Lung (tissue), 12 donors: ENCODE measurements around the gene NBEAL1. TPM values are rescaled to one million over a fixed set of nuclear protein-coding genes. Genes with fewer than 3 reads are reported as not detected.

Experiments used
- ATAC-seq: fragments of 200-7000 bp; cut with Tn5 transposase; one replicate; pipeline ENCODE4 v1.9.1; 2020; ENCODE audit warnings: moderate number of reproducible peaks; ENCODE audit not compliant: insufficient read depth, low FRiP score
- DNase-seq, 3 donors: peaks; one replicate each; pipeline ENCODE4 v3.0.0-alpha.2; 2013 to 2017
- H3K27ac ChIP-seq, 2 donors: one replicate each; pipeline ENCODE4 v1.5.1; 2013; ENCODE audit warnings: mild to moderate bottlenecking in 2 of 2, moderate library complexity in 2 of 2, control low read depth in 1 of 2, inconsistent platforms in 1 of 2, low read depth in 1 of 2, low read length in 1 of 2
- H3K27me3 ChIP-seq, 3 donors: one replicate each; pipeline ENCODE4 v1.5.1; 2013; ENCODE audit warnings: low read length in 2 of 3; ENCODE audit not compliant: control insufficient read depth in 3 of 3, insufficient read depth in 3 of 3
- H3K36me3 ChIP-seq, 4 donors: one replicate each; pipeline ENCODE4 v1.5.1; 2013; ENCODE audit warnings: low read length in 4 of 4, mild to moderate bottlenecking in 1 of 4, moderate library complexity in 1 of 4; ENCODE audit not compliant: control insufficient read depth in 4 of 4, insufficient read depth in 4 of 4
- H3K4me1 ChIP-seq, 5 donors: one replicate each; pipeline ENCODE4 v1.5.1; 2013; ENCODE audit warnings: low read length in 5 of 5, mild to moderate bottlenecking in 2 of 5, moderate library complexity in 1 of 5; ENCODE audit not compliant: control insufficient read depth in 5 of 5, insufficient read depth in 5 of 5
- H3K4me3 ChIP-seq: one replicate; pipeline ENCODE4 v1.5.1; 2013; ENCODE audit warnings: mild to moderate bottlenecking, control low read depth, moderate library complexity
- H3K9ac ChIP-seq, 2 donors: one replicate each; pipeline ENCODE4 v1.5.1; 2013; ENCODE audit warnings: low read length in 2 of 2, control low read depth in 1 of 2; ENCODE audit not compliant: insufficient read depth in 1 of 2
- H3K9me3 ChIP-seq, 4 donors: one replicate each; pipeline ENCODE4 v1.5.1; 2013; ENCODE audit warnings: low read length in 3 of 4, mild to moderate bottlenecking in 1 of 4, moderate library complexity in 1 of 4; ENCODE audit not compliant: control insufficient read depth in 4 of 4, insufficient read depth in 3 of 4
- WGBS, 2 donors: extraction: QIAGEN DNeasy Blood & Tissue Kit; methylation state at CpG; one replicate each; pipeline ENCODE4 v1.1.7; 2013; 5-methylcytosine and 5-hydroxymethylcytosine counted together
- polyA plus RNA-seq, 2 donors: library from polyadenylated mRNA; stranded (reverse); fragments of 200-250 nt; gene quantifications; one replicate each; pipeline ENCODE4 v1.2.1, GENCODE V29; 2013
- total RNA-seq, 2 donors: library from RNA; depleted of rRNA in 1 of 2; stranded (reverse); fragments of >200 nt in 1 of 2; gene quantifications; one replicate each; pipeline ENCODE4 v1.2.1, GENCODE V29; 2014 to 2021
- TF ChIP-seq, protein P1 (sequence below): IDR thresholded peaks from 2 replicates; pipeline ENCODE4 v1.5.1; 2012; ENCODE audit warnings: mild to moderate bottlenecking; ENCODE audit errors: control extremely low read depth, extremely low read depth
- donor health status: control.
- donor health status: control.
- donor health status: Bipolar disorder and iron deficiency.
- donor health status: healthy.
- donor health status: DM: yes; HTN: yes; CAD: no.

The NBEAL1 gene
- total and polyA plus RNA-seq, 4 donors, result 5.9 to 138 (median 25.3) TPM

DNA sequence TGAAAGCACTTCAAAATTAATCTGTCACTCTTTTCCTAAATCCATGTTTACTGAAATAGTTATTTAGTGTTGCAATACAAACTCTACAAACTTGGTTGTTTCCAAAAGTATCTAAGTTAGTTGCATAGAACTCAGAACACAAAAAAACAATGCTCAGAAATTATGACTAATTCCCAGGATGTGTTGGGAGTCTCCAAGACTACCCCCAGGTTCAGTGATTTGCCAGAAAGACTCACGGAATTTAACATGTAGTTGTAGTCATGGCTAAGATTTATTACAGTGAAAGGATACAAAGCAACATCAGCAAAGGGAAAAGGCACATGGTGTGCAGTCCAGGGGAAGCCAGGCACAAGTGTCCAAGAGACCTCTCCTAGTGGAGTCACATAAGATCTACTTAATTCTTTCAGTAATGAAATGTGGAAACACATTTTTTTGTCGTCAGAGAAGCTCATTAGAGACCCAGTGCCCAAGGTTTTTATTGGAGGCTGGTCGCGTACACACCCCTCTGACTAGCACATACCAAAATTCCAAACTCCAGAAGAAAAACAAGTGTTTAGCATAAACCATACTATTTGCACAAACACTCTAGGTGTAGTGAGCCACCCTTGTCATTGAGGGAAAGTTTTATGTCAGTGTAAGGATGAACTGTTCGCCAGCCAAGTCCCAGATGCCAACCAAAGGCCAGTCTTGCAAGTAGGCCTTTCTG lies 180.8 kb downstream of the NBEAL1 start:
- no peak overlapping the region for H3K9ac ChIP-seq
- H3K27me3 ChIP-seq, result no peaks in the 10 kb centered on the region
- no peaks in the 10 kb centered on the region for H3K4me1 ChIP-seq
- no peaks in the 10 kb centered on the region for H3K9me3 ChIP-seq
- no peak for DNase-seq
- H3K27ac ChIP-seq, result no peak overlapping the region
- WGBS, 2 donors, result 95% methylated on average over 5 of the region's 5 CpGs
- no peak overlapping the region for H3K4me3 ChIP-seq
- TF ChIP-seq, protein P1, sequence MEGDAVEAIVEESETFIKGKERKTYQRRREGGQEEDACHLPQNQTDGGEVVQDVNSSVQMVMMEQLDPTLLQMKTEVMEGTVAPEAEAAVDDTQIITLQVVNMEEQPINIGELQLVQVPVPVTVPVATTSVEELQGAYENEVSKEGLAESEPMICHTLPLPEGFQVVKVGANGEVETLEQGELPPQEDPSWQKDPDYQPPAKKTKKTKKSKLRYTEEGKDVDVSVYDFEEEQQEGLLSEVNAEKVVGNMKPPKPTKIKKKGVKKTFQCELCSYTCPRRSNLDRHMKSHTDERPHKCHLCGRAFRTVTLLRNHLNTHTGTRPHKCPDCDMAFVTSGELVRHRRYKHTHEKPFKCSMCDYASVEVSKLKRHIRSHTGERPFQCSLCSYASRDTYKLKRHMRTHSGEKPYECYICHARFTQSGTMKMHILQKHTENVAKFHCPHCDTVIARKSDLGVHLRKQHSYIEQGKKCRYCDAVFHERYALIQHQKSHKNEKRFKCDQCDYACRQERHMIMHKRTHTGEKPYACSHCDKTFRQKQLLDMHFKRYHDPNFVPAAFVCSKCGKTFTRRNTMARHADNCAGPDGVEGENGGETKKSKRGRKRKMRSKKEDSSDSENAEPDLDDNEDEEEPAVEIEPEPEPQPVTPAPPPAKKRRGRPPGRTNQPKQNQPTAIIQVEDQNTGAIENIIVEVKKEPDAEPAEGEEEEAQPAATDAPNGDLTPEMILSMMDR, result no peak
- ATAC-seq, result no peak
- peaks cover 6 to 21% (median 12%) of the 10 kb centered on the region in 4 donors for H3K36me3 ChIP-seq

- Histone ChIP-seq H3K9me3 (no peaks in the 10 kb centered on the region), H3K27ac (no peak overlapping the region), H3K36me3 (peaks cover 2 to 17% (median 8%) of the 10 kb centered on the region in 4 donors), H3K9ac (no peak overlapping the region), H3K27me3 (no peaks in the 10 kb centered on the region), H3K4me1 (no peaks in the 10 kb centered on the region), H3K4me3 (no peak overlapping the region)
- ATAC-seq (no peak), DNase-seq (no peak)
- TF ChIP-seq, protein P1, result no peak
Measured at GRCh38 chr2:203200866-203201265, 186.2 kb downstream of the NBEAL1 start.

- Histone ChIP-seq H3K27me3 (no peaks in the 10 kb centered on the region), H3K4me3 (no peak overlapping the region), H3K9ac (no peak overlapping the region), H3K27ac (no peak overlapping the region), H3K9me3 (no peaks in the 10 kb centered on the region), H3K4me1 (no peaks in the 10 kb centered on the region), H3K36me3 (peaks cover 4 to 14% (median 7%) of the 10 kb centered on the region in 4 donors)
- DNase-seq, result no peak
- 90 to 95% methylated on average over 5 of the region's 5 CpGs for WGBS, 2 donors
- TF ChIP-seq, protein P1, result no peak
- no peak for ATAC-seq
Measured at GRCh38 chr2:203201426-203201825, 186.8 kb downstream of the NBEAL1 start.
